GM23338 (cell line): ENCODE data around the gene CCDC9B. TPM values are rescaled to one million over a fixed set of nuclear protein-coding genes. Genes with fewer than 3 reads are reported as not detected.

Experiments used
- ATAC-seq: fragments of 200-7000 bp; cut with Tn5 transposase; 3 replicates; pipeline ENCODE4 v1.9.1; 2020
- DNase-seq: peaks from one replicate; pipeline ENCODE4 v3.0.0-alpha.2; 2015; ENCODE audit warnings: low spot score
- H2AFZ ChIP-seq: fragments of 200-600 bp; sonication (generic); 2 replicates; pipeline ENCODE4 v1.8.0; 2016; ENCODE audit warnings: antibody characterized with exemption, mild to moderate bottlenecking, moderate library complexity
- H3F3A ChIP-seq: fragments of 200-600 bp; sonication (generic); replicated peaks from 2 replicates; pipeline ENCODE4 v1.8.0; 2017; ENCODE audit warnings: antibody characterized with exemption, mixed run types, low read depth
- H3K27ac ChIP-seq: fragments of 200-600 bp; sonication (generic); 2 replicates; pipeline ENCODE4 v1.6.1; 2016; ENCODE audit warnings: low read depth
- H3K27me3 ChIP-seq: fragments of 200-600 bp; sonication (generic); 2 replicates; pipeline ENCODE4 v1.8.0; 2016; ENCODE audit warnings: mild to moderate bottlenecking, mixed run types, moderate library complexity; ENCODE audit not compliant: insufficient read depth
- H3K36me3 ChIP-seq: fragments of 200-600 bp; sonication (generic); 2 replicates; pipeline ENCODE4 v1.8.0; 2016; ENCODE audit warnings: mild to moderate bottlenecking; ENCODE audit not compliant: insufficient read depth
- H3K4me1 ChIP-seq: fragments of 200-600 bp; sonication (generic); 2 replicates; pipeline ENCODE4 v1.8.0; 2016; ENCODE audit warnings: mild to moderate bottlenecking, moderate library complexity; ENCODE audit not compliant: insufficient read depth
- H3K4me2 ChIP-seq: fragments of 200-600 bp; sonication (generic); 2 replicates; pipeline ENCODE4 v1.7.1; 2017; ENCODE audit warnings: mixed run types
- H3K4me3 ChIP-seq: fragments of 200-600 bp; sonication (generic); 2 replicates; pipeline ENCODE4 v1.6.1; 2016; ENCODE audit warnings: mixed run types
- H3K79me2 ChIP-seq: fragments of 200-600 bp; sonication (generic); replicated peaks from 2 replicates; pipeline ENCODE4 v1.8.0; 2017; ENCODE audit warnings: mild to moderate bottlenecking; ENCODE audit not compliant: insufficient read depth
- H3K9me2 ChIP-seq: fragments of 200-600 bp; sonication (generic); 2 replicates; pipeline ENCODE4 v1.8.0; 2017; ENCODE audit not compliant: insufficient read depth
- H4K20me1 ChIP-seq: fragments of 200-600 bp; sonication (generic); replicated peaks from 2 replicates; pipeline ENCODE4 v1.8.0; 2017; ENCODE audit warnings: mild to moderate bottlenecking; ENCODE audit not compliant: insufficient read depth
- H3K27ac Mint-ChIP-seq: 2 replicates; pipeline ENCODE4 v1.8.0; 2020; ENCODE audit warnings: inconsistent platforms, mild to moderate bottlenecking, moderate library complexity, mixed read lengths
- H3K27me3 Mint-ChIP-seq: 3 replicates; pipeline ENCODE4 v1.8.0; 2022; ENCODE audit warnings: low read depth, mild to moderate bottlenecking, moderate library complexity, mixed read lengths, inconsistent platforms; ENCODE audit not compliant: insufficient read depth, poor library complexity
- H3K36me3 Mint-ChIP-seq: 3 replicates; pipeline ENCODE4 v1.8.0; 2021; ENCODE audit warnings: low read depth, mild to moderate bottlenecking, inconsistent platforms, moderate library complexity, mixed read lengths
- H3K4me1 Mint-ChIP-seq: 3 replicates; pipeline ENCODE4 v1.8.0; 2020; ENCODE audit warnings: mild to moderate bottlenecking, inconsistent platforms, mixed read lengths
- H3K4me3 Mint-ChIP-seq: 3 replicates; pipeline ENCODE4 v1.8.0; 2021; ENCODE audit warnings: moderate library complexity, mild to moderate bottlenecking, inconsistent platforms, mixed read lengths
- H3K9me3 Mint-ChIP-seq: 3 replicates; pipeline ENCODE4 v1.8.0; 2020; ENCODE audit warnings: moderate library complexity, mild to moderate bottlenecking, inconsistent platforms, mixed read lengths
- CREB1 ChIP-seq: fragments of 250-450 bp; sonication (Bioruptor Pico); IDR thresholded peaks from 2 replicates; pipeline ENCODE4 v1.5.0; 2020; ENCODE audit warnings: low read depth, mild to moderate bottlenecking, moderate library complexity
- EZH2phosphoT487 ChIP-seq: fragments of 200-600 bp; sonication (generic); IDR thresholded peaks from one replicate; pipeline ENCODE4 v1.8.1; 2018; ENCODE audit warnings: antibody characterized with exemption; ENCODE audit not compliant: unreplicated experiment
- JUNB ChIP-seq: IDR thresholded peaks from one replicate; pipeline ENCODE4 v1.6.1; 2016; ENCODE audit warnings: antibody characterized with exemption; ENCODE audit not compliant: unreplicated experiment
- NANOG ChIP-seq: IDR thresholded peaks from 2 replicates; pipeline ENCODE4 v1.6.1; 2016; ENCODE audit warnings: antibody characterized with exemption, borderline replicate concordance
- STAT1 ChIP-seq: IDR thresholded peaks from one replicate; pipeline ENCODE4 v1.6.1; 2016; ENCODE audit warnings: antibody characterized with exemption; ENCODE audit not compliant: unreplicated experiment
- ZNF114 ChIP-seq: fragments of 250-450 bp; sonication (Bioruptor Pico); IDR thresholded peaks from 2 replicates; pipeline ENCODE4 v1.5.0; 2020; ENCODE audit warnings: mild to moderate bottlenecking, moderate library complexity
- ZNF331 ChIP-seq: fragments of 250-450 bp; sonication (Bioruptor Pico); IDR thresholded peaks from 2 replicates; pipeline ENCODE4 v1.5.0; 2020; ENCODE audit warnings: low read depth, mild to moderate bottlenecking, moderate library complexity
- ZNF462 ChIP-seq: fragments of 250-450 bp; sonication (Bioruptor Pico); IDR thresholded peaks from 2 replicates; pipeline ENCODE4 v1.5.0; 2020; ENCODE audit warnings: mild to moderate bottlenecking, moderate library complexity
- polyA plus RNA-seq: library from polyadenylated mRNA; unstranded; fragments of >200 nt; fragmentation: Nextera tagmentation; extraction: Ambion mirVana; gene quantifications from 2 replicates; pipeline ENCODE4 v1.2.1, GENCODE V29; 2016
- total RNA-seq: library from RNA; depleted of rRNA; stranded (reverse); fragments of >200 nt; shearing (Covaris generic); gene quantifications from 2 replicates; pipeline ENCODE4 v1.2.3, GENCODE V29; 2014
- TF ChIP-seq, protein P1 (sequence below): IDR thresholded peaks from one replicate; pipeline ENCODE4 v1.6.1; 2018; ENCODE audit warnings: antibody characterized with exemption; ENCODE audit not compliant: unreplicated experiment

The CCDC9B gene
- total and polyA plus RNA-seq, 2 experiments from 2014 or later = 0.18 to 0.97 TPM

GRCh38 chr15:40297356-40297755 is 43.4 kb downstream of the CCDC9B start:
- no peaks in the 10 kb centered on the region for H3F3A ChIP-seq
- ATAC-seq (no peak), DNase-seq (no peak)
- H3K27ac ChIP-seq = no peak overlapping the region
- Mint-ChIP-seq H3K9me3 (peaks cover 15% of the 10 kb centered on the region), H3K27ac (no peak overlapping the region), H3K27me3 (peaks cover 33% of the 10 kb centered on the region), H3K36me3 (peaks cover 12% of the 10 kb centered on the region), H3K4me1 (peaks cover 28% of the 10 kb centered on the region), H3K4me3 (no peak overlapping the region)
- no peak overlapping the region for H2AFZ ChIP-seq
- H3K9me2 ChIP-seq = no peaks in the 10 kb centered on the region
- peaks cover 4% of the 10 kb centered on the region; the same call in 1 of the 2 replicates for H3K4me1 ChIP-seq
- no peaks in the 10 kb centered on the region for H3K79me2 ChIP-seq
- H3K4me2 ChIP-seq = no peak overlapping the region
- TF ChIP-seq NANOG (no peak), CREB1 (CRISPR knock-in tag) (no peak), ZNF331 (CRISPR knock-in tag) (no peak), ZNF114 (CRISPR knock-in tag) (no peak), ZNF462 (CRISPR knock-in tag) (no peak), EZH2phosphoT487 (no peak), STAT1 (no peak), JUNB (no peak)
- TF ChIP-seq, protein P1, sequence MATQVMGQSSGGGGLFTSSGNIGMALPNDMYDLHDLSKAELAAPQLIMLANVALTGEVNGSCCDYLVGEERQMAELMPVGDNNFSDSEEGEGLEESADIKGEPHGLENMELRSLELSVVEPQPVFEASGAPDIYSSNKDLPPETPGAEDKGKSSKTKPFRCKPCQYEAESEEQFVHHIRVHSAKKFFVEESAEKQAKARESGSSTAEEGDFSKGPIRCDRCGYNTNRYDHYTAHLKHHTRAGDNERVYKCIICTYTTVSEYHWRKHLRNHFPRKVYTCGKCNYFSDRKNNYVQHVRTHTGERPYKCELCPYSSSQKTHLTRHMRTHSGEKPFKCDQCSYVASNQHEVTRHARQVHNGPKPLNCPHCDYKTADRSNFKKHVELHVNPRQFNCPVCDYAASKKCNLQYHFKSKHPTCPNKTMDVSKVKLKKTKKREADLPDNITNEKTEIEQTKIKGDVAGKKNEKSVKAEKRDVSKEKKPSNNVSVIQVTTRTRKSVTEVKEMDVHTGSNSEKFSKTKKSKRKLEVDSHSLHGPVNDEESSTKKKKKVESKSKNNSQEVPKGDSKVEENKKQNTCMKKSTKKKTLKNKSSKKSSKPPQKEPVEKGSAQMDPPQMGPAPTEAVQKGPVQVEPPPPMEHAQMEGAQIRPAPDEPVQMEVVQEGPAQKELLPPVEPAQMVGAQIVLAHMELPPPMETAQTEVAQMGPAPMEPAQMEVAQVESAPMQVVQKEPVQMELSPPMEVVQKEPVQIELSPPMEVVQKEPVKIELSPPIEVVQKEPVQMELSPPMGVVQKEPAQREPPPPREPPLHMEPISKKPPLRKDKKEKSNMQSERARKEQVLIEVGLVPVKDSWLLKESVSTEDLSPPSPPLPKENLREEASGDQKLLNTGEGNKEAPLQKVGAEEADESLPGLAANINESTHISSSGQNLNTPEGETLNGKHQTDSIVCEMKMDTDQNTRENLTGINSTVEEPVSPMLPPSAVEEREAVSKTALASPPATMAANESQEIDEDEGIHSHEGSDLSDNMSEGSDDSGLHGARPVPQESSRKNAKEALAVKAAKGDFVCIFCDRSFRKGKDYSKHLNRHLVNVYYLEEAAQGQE = no peak
- peaks cover 14% of the 10 kb centered on the region for H3K27me3 ChIP-seq
- no peaks in the 10 kb centered on the region for H4K20me1 ChIP-seq
- no peak overlapping the region for H3K4me3 ChIP-seq
- H3K36me3 ChIP-seq = no peaks in the 10 kb centered on the region
